ENCODE data around the gene PUM1.

DNA sequence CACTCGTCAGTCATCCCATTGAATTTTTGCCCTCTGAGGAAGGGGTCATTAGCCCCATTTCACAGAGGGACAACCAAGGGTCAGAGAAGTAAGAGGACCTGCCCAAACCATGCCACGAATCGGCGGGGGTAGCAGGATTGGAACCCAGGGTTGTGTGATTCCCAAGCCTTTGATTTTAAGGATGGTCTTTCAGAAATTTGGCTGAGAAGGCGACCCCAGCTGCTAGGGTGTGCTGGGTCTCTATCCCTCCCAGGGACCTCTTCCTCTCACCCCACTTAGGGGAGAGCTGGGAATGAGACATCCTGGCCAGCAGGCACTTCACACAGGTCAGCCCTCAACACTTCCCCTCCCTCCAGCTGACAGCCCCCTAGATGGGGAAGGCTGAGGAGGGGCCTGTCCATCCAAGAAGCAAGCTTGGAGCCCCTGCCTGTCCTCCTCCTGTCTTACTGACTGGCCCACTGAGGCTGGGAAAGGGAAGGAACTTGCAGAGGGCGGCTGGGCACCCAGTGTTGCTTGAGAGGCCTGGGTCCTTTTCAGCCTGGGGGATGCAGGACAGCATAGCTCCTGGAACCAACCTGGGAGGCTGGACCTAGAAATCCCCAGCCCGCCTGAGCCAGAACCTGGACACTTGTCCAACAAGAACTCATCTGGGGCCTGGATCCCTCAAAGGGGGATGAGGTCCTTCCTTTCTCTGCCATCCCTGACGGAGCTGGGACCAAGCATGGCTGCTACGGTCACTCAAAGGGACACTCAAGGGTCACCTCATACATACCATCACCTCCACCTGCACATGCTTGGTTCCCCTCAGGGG is 158.7 kb downstream of the PUM1 start:
- TF ChIP-seq, protein P1, sequence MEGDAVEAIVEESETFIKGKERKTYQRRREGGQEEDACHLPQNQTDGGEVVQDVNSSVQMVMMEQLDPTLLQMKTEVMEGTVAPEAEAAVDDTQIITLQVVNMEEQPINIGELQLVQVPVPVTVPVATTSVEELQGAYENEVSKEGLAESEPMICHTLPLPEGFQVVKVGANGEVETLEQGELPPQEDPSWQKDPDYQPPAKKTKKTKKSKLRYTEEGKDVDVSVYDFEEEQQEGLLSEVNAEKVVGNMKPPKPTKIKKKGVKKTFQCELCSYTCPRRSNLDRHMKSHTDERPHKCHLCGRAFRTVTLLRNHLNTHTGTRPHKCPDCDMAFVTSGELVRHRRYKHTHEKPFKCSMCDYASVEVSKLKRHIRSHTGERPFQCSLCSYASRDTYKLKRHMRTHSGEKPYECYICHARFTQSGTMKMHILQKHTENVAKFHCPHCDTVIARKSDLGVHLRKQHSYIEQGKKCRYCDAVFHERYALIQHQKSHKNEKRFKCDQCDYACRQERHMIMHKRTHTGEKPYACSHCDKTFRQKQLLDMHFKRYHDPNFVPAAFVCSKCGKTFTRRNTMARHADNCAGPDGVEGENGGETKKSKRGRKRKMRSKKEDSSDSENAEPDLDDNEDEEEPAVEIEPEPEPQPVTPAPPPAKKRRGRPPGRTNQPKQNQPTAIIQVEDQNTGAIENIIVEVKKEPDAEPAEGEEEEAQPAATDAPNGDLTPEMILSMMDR (IDR thresholded peaks at IDR 0.05): no peak
- TF ChIP-seq ZFX (IDR thresholded peaks at IDR 0.05; ENCODE audit: borderline replicate concordance): no peak

Data from 22Rv1 (cell line).